Measurements from ENCODE around the gene CDH2.

CDH2 gene

DNA sequence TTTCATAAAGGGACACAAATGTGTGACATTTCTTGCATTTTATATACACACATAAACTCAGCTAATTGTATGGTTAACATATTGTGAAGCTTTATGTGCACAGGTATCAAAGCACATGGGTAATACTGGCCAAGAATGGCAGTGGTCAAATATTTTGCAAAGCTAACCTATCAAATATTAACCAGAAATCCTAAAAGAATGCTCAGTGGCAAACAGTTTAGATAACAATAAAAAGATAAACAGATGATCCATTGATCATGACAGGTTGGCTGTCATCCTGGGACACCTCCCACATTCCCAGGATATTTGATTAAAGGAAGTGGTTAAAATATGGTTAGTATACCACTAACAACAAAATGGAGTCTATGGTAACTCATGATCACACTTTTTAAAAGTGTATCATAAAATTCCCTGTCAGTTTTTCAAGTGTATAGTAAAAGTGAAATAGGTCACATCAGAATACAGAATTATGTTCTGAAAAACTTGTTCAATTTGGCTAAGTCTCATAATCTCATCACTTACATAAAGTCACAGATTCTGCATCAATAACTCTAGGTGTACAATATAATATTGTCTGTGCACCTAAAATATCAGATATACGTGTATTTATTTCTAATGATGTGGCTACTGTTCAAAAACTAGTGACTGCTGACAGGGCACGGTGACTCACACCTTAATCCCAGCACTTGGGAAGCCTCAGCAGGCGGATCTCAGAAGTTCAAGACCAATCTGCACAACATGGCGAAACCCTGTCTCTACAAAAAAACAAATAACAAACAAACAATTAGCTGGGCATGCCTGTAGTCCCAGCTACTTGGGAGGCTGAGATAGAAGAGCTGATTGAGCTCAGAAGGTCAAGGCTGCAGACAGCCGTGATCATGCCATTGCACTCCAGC, 48.9 kb downstream of the CDH2 start:
- peaks cover 3% of the 10 kb centered on the region for H3K9me3 Mint-ChIP-seq

GRCh38 chr18:28127228-28127627, 49.7 kb downstream of the CDH2 start:
- Mint-ChIP-seq H3K4me1 (ENCODE audit: low read depth) (no peaks in the 10 kb centered on the region), H3K27ac (no peak overlapping the region), H3K4me3 (no peak overlapping the region), H3K9me3 (peaks cover 3% of the 10 kb centered on the region), H3K27me3 (ENCODE audit: low read depth) (no peaks in the 10 kb centered on the region), H3K36me3 (ENCODE audit: low read depth) (no peaks in the 10 kb centered on the region)
- DNase-seq (ENCODE audit: low spot score), result no peak

More for the DNA sequence above, 48.9 kb downstream of the CDH2 start:
- H3K4me3 Mint-ChIP-seq, result no peak overlapping the region
- DNase-seq (ENCODE audit: low spot score), result no peak
- H3K27me3 Mint-ChIP-seq (ENCODE audit: low read depth), result no peaks in the 10 kb centered on the region
- H3K4me1 Mint-ChIP-seq (ENCODE audit: low read depth), result no peaks in the 10 kb centered on the region
- no peaks in the 10 kb centered on the region for H3K36me3 Mint-ChIP-seq (ENCODE audit: low read depth)
- H3K27ac Mint-ChIP-seq, result no peak overlapping the region

GRCh38 chr18:28126768-28127167, 50.2 kb downstream of the CDH2 start:
- H3K9me3 Mint-ChIP-seq, result peaks cover 3% of the 10 kb centered on the region
- DNase-seq (ENCODE audit: low spot score), result no peak
- H3K4me3 Mint-ChIP-seq, result no peak overlapping the region
- H3K27ac Mint-ChIP-seq, result no peak overlapping the region
- no peaks in the 10 kb centered on the region for H3K27me3 Mint-ChIP-seq (ENCODE audit: low read depth)
- no peaks in the 10 kb centered on the region for H3K4me1 Mint-ChIP-seq (ENCODE audit: low read depth)
- no peaks in the 10 kb centered on the region for H3K36me3 Mint-ChIP-seq (ENCODE audit: low read depth)

DNA sequence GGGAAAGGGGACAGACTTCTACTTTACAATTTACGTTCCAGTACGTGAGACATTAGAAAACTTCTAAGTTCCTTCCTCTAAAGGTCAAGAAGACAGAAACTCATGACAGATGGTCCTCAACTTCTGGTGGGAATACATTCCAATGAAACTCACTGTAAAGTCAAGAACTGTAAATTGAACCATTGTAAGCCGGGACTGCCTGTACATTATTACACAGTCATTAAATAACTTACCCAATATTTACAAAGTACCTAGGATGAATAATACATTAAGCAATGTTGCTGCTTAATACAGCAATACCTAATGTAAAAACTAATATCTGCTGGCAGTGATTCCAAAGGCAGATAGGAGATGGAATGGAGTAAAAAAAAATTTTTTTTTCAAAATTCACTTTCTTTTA, 51.9 kb downstream of the CDH2 start:
- no peaks in the 10 kb centered on the region for H3K36me3 Mint-ChIP-seq (ENCODE audit: low read depth)

GRCh38 chr18:28124131-28125029, 52.5 kb downstream of the CDH2 start:
- DNase-seq (ENCODE audit: low spot score), result no peak
- H3K9me3 Mint-ChIP-seq, result peaks cover 9% of the 10 kb centered on the region
- no peaks in the 10 kb centered on the region for H3K36me3 Mint-ChIP-seq (ENCODE audit: low read depth)
- no peaks in the 10 kb centered on the region for H3K27me3 Mint-ChIP-seq (ENCODE audit: low read depth)
- no peak overlapping the region for H3K4me3 Mint-ChIP-seq
- H3K4me1 Mint-ChIP-seq (ENCODE audit: low read depth), result no peaks in the 10 kb centered on the region
- no peak overlapping the region for H3K27ac Mint-ChIP-seq

More for the DNA sequence above, 51.9 kb downstream of the CDH2 start:
- Mint-ChIP-seq H3K27ac (no peak overlapping the region), H3K4me1 (ENCODE audit: low read depth) (no peaks in the 10 kb centered on the region), H3K9me3 (peaks cover 9% of the 10 kb centered on the region), H3K27me3 (ENCODE audit: low read depth) (no peaks in the 10 kb centered on the region), H3K4me3 (no peak overlapping the region)
- no peak for DNase-seq (ENCODE audit: low spot score)

DNA sequence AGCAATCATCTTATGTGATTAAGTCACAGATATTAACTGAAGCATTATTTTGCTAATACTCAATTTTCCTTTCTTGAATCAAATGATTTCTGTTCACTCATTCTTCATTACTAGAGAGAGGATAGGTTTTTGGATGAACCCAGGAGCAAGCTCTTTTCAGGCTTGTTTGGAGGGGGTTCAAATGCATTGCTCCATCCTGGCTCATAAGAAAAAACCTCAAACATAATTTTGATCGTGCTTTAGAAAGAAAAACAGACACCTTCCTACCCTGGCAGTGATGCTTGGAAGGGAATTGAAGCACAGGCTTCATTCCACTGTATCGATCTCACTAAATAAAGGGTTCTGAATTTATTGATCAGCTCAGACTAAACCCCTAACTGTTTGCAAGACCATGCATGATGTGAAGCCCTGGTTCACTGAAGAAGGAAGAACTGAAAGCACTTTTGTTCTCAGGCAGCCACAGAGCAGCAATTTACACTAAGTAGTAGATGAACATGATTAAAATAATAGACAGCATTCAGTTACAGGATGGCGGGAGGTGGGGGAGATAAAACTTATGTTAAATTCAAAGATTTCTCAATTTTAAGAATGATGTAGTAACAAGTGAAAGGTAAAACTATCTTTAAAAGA, 53.4 kb downstream of the CDH2 start:
- peaks cover 13% of the 10 kb centered on the region for H3K9me3 Mint-ChIP-seq
- no peaks in the 10 kb centered on the region for H3K36me3 Mint-ChIP-seq (ENCODE audit: low read depth)
- DNase-seq (ENCODE audit: low spot score), result no peak
- H3K4me1 Mint-ChIP-seq (ENCODE audit: low read depth), result no peaks in the 10 kb centered on the region
- H3K27me3 Mint-ChIP-seq (ENCODE audit: low read depth), result no peaks in the 10 kb centered on the region
- no peak overlapping the region for H3K4me3 Mint-ChIP-seq
- H3K27ac Mint-ChIP-seq, result no peak overlapping the region

- Mint-ChIP-seq H3K9me3 (peaks cover 9% of the 10 kb centered on the region), H3K4me1 (ENCODE audit: low read depth) (no peaks in the 10 kb centered on the region), H3K27me3 (ENCODE audit: low read depth) (no peaks in the 10 kb centered on the region), H3K4me3 (no peak overlapping the region), H3K36me3 (ENCODE audit: low read depth) (no peaks in the 10 kb centered on the region), H3K27ac (no peak overlapping the region)
- DNase-seq (ENCODE audit: low spot score), result no peak
These were observed 56.0 kb downstream of the CDH2 start for GRCh38 chr18:28120828-28121515.

- H3K27ac Mint-ChIP-seq, result no peak overlapping the region
- no peak for DNase-seq (ENCODE audit: low spot score)
- H3K4me3 Mint-ChIP-seq, result no peak overlapping the region
- peaks cover 7% of the 10 kb centered on the region for H3K9me3 Mint-ChIP-seq
- no peaks in the 10 kb centered on the region for H3K4me1 Mint-ChIP-seq (ENCODE audit: low read depth)
- H3K27me3 Mint-ChIP-seq (ENCODE audit: low read depth), result no peaks in the 10 kb centered on the region
- H3K36me3 Mint-ChIP-seq (ENCODE audit: low read depth), result no peaks in the 10 kb centered on the region
These were observed 60.5 kb downstream of the CDH2 start for GRCh38 chr18:28116461-28116860.

- DNase-seq (ENCODE audit: low spot score), result no peak
- Mint-ChIP-seq H3K27ac (no peak overlapping the region), H3K27me3 (ENCODE audit: low read depth) (no peaks in the 10 kb centered on the region), H3K36me3 (ENCODE audit: low read depth) (no peaks in the 10 kb centered on the region), H3K4me1 (ENCODE audit: low read depth) (no peaks in the 10 kb centered on the region), H3K4me3 (no peak overlapping the region), H3K9me3 (peaks cover 3% of the 10 kb centered on the region)
These were observed 61.8 kb downstream of the CDH2 start for GRCh38 chr18:28115149-28115550.

DNA sequence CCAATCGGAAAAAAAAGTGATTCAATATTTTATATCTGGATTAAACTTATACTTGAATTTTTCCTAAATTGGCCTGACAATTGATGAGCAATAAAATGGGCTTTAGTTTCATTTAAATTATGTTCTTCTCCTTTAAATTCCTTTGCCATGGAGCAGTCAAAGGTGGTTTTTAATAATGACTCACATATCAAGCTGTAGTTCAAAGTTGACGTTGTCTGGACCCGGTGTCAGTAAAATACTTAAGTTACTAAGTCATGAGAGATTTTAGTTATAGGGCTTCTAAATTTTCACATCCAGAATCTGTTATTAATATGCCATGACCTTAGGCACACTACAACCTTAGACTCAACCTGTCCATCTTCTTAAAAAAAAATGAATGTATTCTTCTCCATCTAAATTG, 62.5 kb downstream of the CDH2 start:
- no peaks in the 10 kb centered on the region for H3K36me3 Mint-ChIP-seq (ENCODE audit: low read depth)
- H3K4me3 Mint-ChIP-seq, result no peak overlapping the region
- H3K9me3 Mint-ChIP-seq, result peaks cover 3% of the 10 kb centered on the region
- no peak overlapping the region for H3K27ac Mint-ChIP-seq
- H3K4me1 Mint-ChIP-seq (ENCODE audit: low read depth), result no peaks in the 10 kb centered on the region
- no peak for DNase-seq (ENCODE audit: low spot score)
- no peaks in the 10 kb centered on the region for H3K27me3 Mint-ChIP-seq (ENCODE audit: low read depth)

GRCh38 chr18:28113271-28114029, 63.5 kb downstream of the CDH2 start:
- Mint-ChIP-seq H3K4me3 (no peak overlapping the region), H3K4me1 (ENCODE audit: low read depth) (no peaks in the 10 kb centered on the region), H3K27me3 (ENCODE audit: low read depth) (no peaks in the 10 kb centered on the region), H3K27ac (no peak overlapping the region), H3K9me3 (peaks cover 4% of the 10 kb centered on the region), H3K36me3 (ENCODE audit: low read depth) (no peaks in the 10 kb centered on the region)
- no peak for DNase-seq (ENCODE audit: low spot score)

DNA sequence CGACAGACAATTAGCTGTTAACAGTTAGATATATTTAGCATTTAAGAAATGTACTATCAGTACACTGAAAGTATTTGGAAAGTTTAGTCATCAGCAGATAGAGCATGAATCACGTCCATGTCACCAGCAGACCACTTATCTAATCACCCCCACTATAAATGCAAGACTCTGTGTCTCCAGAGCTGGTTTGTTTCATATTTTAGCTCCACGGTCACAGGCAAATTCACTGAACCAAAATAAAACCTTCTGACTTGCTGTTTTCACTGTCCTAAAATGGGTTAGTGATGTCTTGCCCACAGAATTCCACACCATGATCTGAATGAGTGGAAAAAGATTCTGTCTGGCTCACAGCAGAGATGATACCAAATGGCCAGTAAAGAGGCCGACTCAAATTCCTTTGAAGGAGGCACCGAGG, 64.9 kb downstream of the CDH2 start:
- Mint-ChIP-seq H3K4me1 (ENCODE audit: low read depth) (no peaks in the 10 kb centered on the region), H3K27me3 (ENCODE audit: low read depth) (no peaks in the 10 kb centered on the region), H3K36me3 (ENCODE audit: low read depth) (no peaks in the 10 kb centered on the region), H3K27ac (no peak overlapping the region), H3K4me3 (no peak overlapping the region), H3K9me3 (peaks cover 12% of the 10 kb centered on the region)
- no peak for DNase-seq (ENCODE audit: low spot score)

GRCh38 chr18:28110924-28111323, 66.0 kb downstream of the CDH2 start:
- Mint-ChIP-seq H3K4me3 (no peak overlapping the region), H3K4me1 (ENCODE audit: low read depth) (no peaks in the 10 kb centered on the region), H3K9me3 (peaks cover 12% of the 10 kb centered on the region), H3K27ac (no peak overlapping the region), H3K36me3 (ENCODE audit: low read depth) (no peaks in the 10 kb centered on the region), H3K27me3 (ENCODE audit: low read depth) (no peaks in the 10 kb centered on the region)
- no peak for DNase-seq (ENCODE audit: low spot score)
